Type B pancreatic cell (in vitro differentiated cells): ENCODE measurements around the gene PAMR1. TPM values are rescaled to one million over a fixed set of nuclear protein-coding genes. Genes with fewer than 3 reads are reported as not detected.

Experiments used
- DNase-seq: peaks from one replicate; pipeline ENCODE4 v3.0.0; 2021; ENCODE audit warnings: mixed read lengths; ENCODE audit not compliant: unreplicated experiment; ENCODE audit errors: extremely low spot score
- H3K27ac Mint-ChIP-seq: 2 replicates; pipeline ENCODE4 v1.8.0; 2021; ENCODE audit warnings: mild to moderate bottlenecking, mixed read lengths
- H3K27me3 Mint-ChIP-seq: 2 replicates; pipeline ENCODE4 v1.8.0; 2021; ENCODE audit warnings: mixed read lengths
- H3K36me3 Mint-ChIP-seq: 2 replicates; pipeline ENCODE4 v1.8.0; 2021; ENCODE audit warnings: mixed read lengths
- H3K4me1 Mint-ChIP-seq: one replicate; pipeline ENCODE4 v1.8.0; 2021; ENCODE audit warnings: mixed read lengths; ENCODE audit not compliant: unreplicated experiment
- H3K4me3 Mint-ChIP-seq: 2 replicates; pipeline ENCODE4 v1.8.0; 2021; ENCODE audit warnings: mild to moderate bottlenecking, mixed read lengths
- H3K9me3 Mint-ChIP-seq: 2 replicates; pipeline ENCODE4 v1.8.0; 2021; ENCODE audit warnings: mixed read lengths
- CTCF ChIP-seq: fragments of 200-600 bp; sonication (generic); conservative IDR thresholded peaks from 2 replicates; pipeline ENCODE4 v1.5.0; 2021; ENCODE audit warnings: antibody characterized with exemption, mild to moderate bottlenecking
- total RNA-seq: library from RNA; stranded (reverse); gene quantifications from 2 replicates; pipeline ENCODE4 v1.2.1, GENCODE V29; 2021; ENCODE audit warnings: low replicate concordance

The PAMR1 gene
- total RNA-seq, 1 donor from 2014 or later: 14.2 TPM

DNA sequence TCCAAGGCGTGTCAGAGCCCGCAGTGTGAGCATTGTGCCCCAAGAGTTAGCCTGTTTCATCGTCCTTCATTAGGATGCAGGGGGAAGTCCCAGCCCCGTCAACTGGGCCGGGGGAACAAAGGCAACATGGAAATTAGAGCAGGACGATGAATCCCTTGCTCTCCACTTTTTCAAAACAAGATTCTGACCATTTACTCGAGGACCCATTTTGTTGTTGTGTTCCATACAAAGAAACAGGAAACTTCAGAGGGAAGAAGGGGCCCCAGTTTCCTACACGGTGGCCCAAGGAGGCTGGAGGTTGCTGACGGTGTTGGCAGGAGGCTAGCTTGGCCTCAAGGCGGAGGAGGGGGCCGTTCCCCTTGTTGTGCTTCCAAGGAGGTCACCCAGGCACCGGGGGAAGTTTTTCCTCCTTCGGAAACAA is 62.1 kb downstream of the PAMR1 start:
- Mint-ChIP-seq H3K27me3 (peaks cover 16% of the 10 kb centered on the region), H3K27ac (no peak overlapping the region), H3K4me3 (no peak overlapping the region), H3K4me1 (peaks cover 6% of the 10 kb centered on the region), H3K9me3 (no peaks in the 10 kb centered on the region), H3K36me3 (no peaks in the 10 kb centered on the region)
- no peak for DNase-seq
- TF ChIP-seq CTCF: no peak

DNA sequence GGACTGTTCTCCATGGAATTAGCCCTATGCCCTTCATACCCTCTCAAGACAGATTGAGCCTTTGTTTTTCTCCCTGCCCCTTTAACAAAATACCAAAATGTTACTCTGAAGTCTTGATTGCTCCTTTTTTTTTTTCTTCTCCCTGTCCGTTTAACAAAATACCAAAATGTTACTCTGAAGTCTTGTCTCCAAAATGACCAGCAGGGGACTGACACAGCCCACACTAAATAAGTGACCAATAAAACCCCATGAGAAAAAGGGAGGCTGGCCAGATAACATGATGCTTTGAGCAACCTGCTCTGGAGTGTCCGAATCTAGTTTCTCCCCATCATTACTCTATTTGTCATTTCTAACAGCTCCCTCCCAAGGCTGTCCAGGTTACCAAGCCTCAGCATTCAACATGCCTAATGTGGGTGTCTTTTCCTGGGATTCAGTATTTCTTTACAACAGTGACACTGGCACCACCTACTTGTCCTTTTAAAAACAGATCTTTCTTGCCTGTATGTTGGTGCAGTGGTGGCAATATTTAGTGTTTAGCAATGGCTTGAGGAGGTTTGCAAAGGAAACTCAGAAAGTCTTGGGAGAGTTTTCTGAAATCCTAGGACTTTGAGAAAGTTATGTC is 63.4 kb downstream of the PAMR1 start:
- Mint-ChIP-seq H3K4me1 (peaks cover 6% of the 10 kb centered on the region), H3K4me3 (no peak overlapping the region), H3K9me3 (no peaks in the 10 kb centered on the region), H3K36me3 (no peaks in the 10 kb centered on the region), H3K27ac (no peak overlapping the region), H3K27me3 (peaks cover 16% of the 10 kb centered on the region)
- peak; percentile 33 for TF ChIP-seq CTCF
- DNase-seq: no peak

DNA sequence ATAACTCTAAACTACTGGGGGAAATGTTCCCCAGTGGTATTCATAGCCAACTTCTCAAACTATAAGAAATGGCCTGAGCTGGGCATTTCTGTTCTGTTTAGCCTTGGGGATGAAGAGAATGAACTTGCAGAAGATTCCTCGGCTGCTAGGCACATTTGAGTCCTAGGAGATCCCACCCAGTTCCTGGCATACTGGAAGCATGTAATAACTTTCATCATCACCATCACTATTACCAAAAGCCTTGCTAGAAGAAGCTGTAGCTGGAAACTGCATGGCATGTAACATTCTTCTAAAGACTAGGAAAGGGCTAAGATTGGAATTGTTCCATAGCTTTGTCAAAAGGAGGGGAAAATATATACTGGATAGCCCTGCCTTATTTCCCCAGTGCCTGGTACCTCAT is 65.9 kb downstream of the PAMR1 start:
- H3K4me3 Mint-ChIP-seq: no peak overlapping the region
- H3K36me3 Mint-ChIP-seq: no peaks in the 10 kb centered on the region
- peaks cover 21% of the 10 kb centered on the region for H3K27me3 Mint-ChIP-seq
- no peaks in the 10 kb centered on the region for H3K9me3 Mint-ChIP-seq
- no peak overlapping the region for H3K27ac Mint-ChIP-seq
- peaks cover 6% of the 10 kb centered on the region for H3K4me1 Mint-ChIP-seq
- TF ChIP-seq CTCF: no peak
- no peak for DNase-seq

- H3K36me3 Mint-ChIP-seq: no peaks in the 10 kb centered on the region
- H3K27me3 Mint-ChIP-seq: peaks cover 21% of the 10 kb centered on the region
- no peaks in the 10 kb centered on the region for H3K9me3 Mint-ChIP-seq
- no peak overlapping the region for H3K4me3 Mint-ChIP-seq
- H3K4me1 Mint-ChIP-seq: peaks cover 6% of the 10 kb centered on the region
- no peak for DNase-seq
- no peak overlapping the region for H3K27ac Mint-ChIP-seq
- TF ChIP-seq CTCF: no peak
These were observed 66.6 kb downstream of the PAMR1 start for GRCh38 chr11:35458846-35459245.

DNA sequence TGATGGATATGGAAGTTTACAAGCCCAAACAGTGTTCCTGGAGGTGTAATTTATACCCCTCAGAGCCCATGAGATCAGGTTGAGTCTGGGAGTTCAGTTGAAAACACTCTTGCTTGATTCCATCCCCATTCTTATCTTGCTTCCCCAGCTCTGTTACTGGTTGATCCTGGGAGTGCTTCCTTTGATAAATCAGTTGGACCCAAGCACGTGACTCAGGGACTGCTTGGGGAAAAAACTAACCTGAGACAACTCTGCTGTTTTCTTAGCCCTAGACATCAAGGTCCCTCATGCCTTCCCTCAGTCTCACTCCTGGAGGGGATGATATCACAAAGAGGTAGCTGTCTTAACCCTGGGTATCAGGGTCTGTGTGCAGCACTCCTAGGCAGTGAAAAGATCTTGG is 71.1 kb downstream of the PAMR1 start:
- Mint-ChIP-seq H3K36me3 (peaks cover 5% of the 10 kb centered on the region), H3K27ac (no peak overlapping the region), H3K9me3 (peaks cover 6% of the 10 kb centered on the region), H3K4me3 (no peak overlapping the region), H3K27me3 (peaks cover 12% of the 10 kb centered on the region), H3K4me1 (peaks cover 11% of the 10 kb centered on the region)
- DNase-seq: no peak
- TF ChIP-seq CTCF: no peak
